Glutamatergic neuron (in vitro differentiated cells): ENCODE results near the gene SIRT4. TPM values are rescaled to one million over a fixed set of nuclear protein-coding genes. Genes with fewer than 3 reads are reported as not detected.
"Not testable (repeated sequence)": the region's sequence is repeated elsewhere in the genome, so short reads cannot be mapped to it uniquely, and the experiment has no call there.

Experiments
- DNase-seq: peaks from one replicate; pipeline ENCODE4 v3.0.0; 2022
- H3K27ac Mint-ChIP-seq: one replicate; pipeline ENCODE4 v1.8.0; 2020; ENCODE audit warnings: mild to moderate bottlenecking, mixed read lengths, inconsistent platforms; ENCODE audit not compliant: unreplicated experiment
- H3K27me3 Mint-ChIP-seq: one replicate; pipeline ENCODE4 v1.8.0; 2020; ENCODE audit warnings: mild to moderate bottlenecking, moderate library complexity, mixed read lengths, inconsistent platforms; ENCODE audit not compliant: unreplicated experiment
- H3K36me3 Mint-ChIP-seq: one replicate; pipeline ENCODE4 v1.8.0; 2020; ENCODE audit warnings: mild to moderate bottlenecking, mixed read lengths, inconsistent platforms; ENCODE audit not compliant: unreplicated experiment
- H3K4me1 Mint-ChIP-seq: one replicate; pipeline ENCODE4 v1.8.0; 2020; ENCODE audit warnings: mild to moderate bottlenecking, low read depth, mixed read lengths, inconsistent platforms; ENCODE audit not compliant: unreplicated experiment
- H3K4me3 Mint-ChIP-seq: one replicate; pipeline ENCODE4 v1.8.0; 2020; ENCODE audit warnings: mild to moderate bottlenecking, mixed read lengths, inconsistent platforms; ENCODE audit not compliant: unreplicated experiment
- H3K9me3 Mint-ChIP-seq: one replicate; pipeline ENCODE4 v1.8.0; 2020; ENCODE audit warnings: mild to moderate bottlenecking, moderate library complexity, mixed read lengths, inconsistent platforms; ENCODE audit not compliant: unreplicated experiment
- CTCF ChIP-seq: fragments of 200-600 bp; sonication (generic); IDR thresholded peaks from one replicate; pipeline ENCODE4 v1.5.0; 2021; ENCODE audit not compliant: partially characterized antibody, unreplicated experiment
- long read RNA-seq: library from polyadenylated mRNA; unstranded; transcript quantifications from one replicate; pipeline ENCODE4 v2.0.0, GENCODE V29; 2020; ENCODE audit not compliant: unreplicated experiment
- total RNA-seq: library from RNA; stranded (reverse); fragmentation: NEBNext Ultra II Directional; extraction: Animal tissue kit (Norgen Biotek cat#: 25700); gene quantifications from one replicate; pipeline ENCODE4 v1.2.1, GENCODE V29; 2021; ENCODE audit not compliant: unreplicated experiment

SIRT4 gene
- 3.8 TPM for total RNA-seq
- long read RNA-seq, partial matches to known transcripts = 1 of 3 reads
- long read RNA-seq, other reads (novel, unspliced or antisense) = 0 of 3 reads

- TF ChIP-seq CTCF = peak; percentile 81
- Mint-ChIP-seq H3K4me3 (peak within 1 kb of the TSS; percentile 97), H3K4me1 (no peaks in the 10 kb centered on the region), H3K9me3 (peaks cover 1% of the 10 kb centered on the region), H3K36me3 (no peaks in the 10 kb centered on the region), H3K27me3 (peaks cover 3% of the 10 kb centered on the region), H3K27ac (peak within 1 kb of the TSS; percentile 89)
- DNase-seq = peak; percentile 87
These were observed at the start of gene SIRT4 for GRCh38 chr12:120301962-120302815. Gene SIRT4 (plus strand): TSS chr12:120302321. CDS start chr12:120303562, 1,241 bp downstream.

GRCh38 chr12:120253313-120253712 is 48.8 kb upstream of the SIRT4 start:
- H3K4me1 Mint-ChIP-seq, DNase-seq, H3K27ac Mint-ChIP-seq: not testable (repeated sequence)

GRCh38 chr12:120254809-120255208 is 47.3 kb upstream of the SIRT4 start:
- Mint-ChIP-seq H3K9me3 (peaks cover 3% of the 10 kb centered on the region), H3K4me1 (peaks cover 2% of the 10 kb centered on the region), H3K27ac (no peak overlapping the region), H3K4me3 (peak overlapping the region; percentile 40), H3K27me3 (no peaks in the 10 kb centered on the region), H3K36me3 (peaks cover 7% of the 10 kb centered on the region)
- DNase-seq = no peak
- no peak for TF ChIP-seq CTCF

More at GRCh38 chr12:120253313-120253712, 48.8 kb upstream of the SIRT4 start:
- H3K4me3 Mint-ChIP-seq, H3K36me3 Mint-ChIP-seq, H3K27me3 Mint-ChIP-seq, H3K9me3 Mint-ChIP-seq: not testable (repeated sequence)

GRCh38 chr12:120257041-120257821 is 44.9 kb upstream of the SIRT4 start:
- no peak for TF ChIP-seq CTCF
- peaks cover 2% of the 10 kb centered on the region for H3K4me1 Mint-ChIP-seq
- peaks cover 4% of the 10 kb centered on the region for H3K27me3 Mint-ChIP-seq
- no peak for DNase-seq
- H3K27ac Mint-ChIP-seq = no peak overlapping the region
- no peak overlapping the region for H3K4me3 Mint-ChIP-seq
- H3K36me3 Mint-ChIP-seq = peaks cover 3% of the 10 kb centered on the region
- H3K9me3 Mint-ChIP-seq = peaks cover 3% of the 10 kb centered on the region

- no peak for DNase-seq
- Mint-ChIP-seq H3K36me3 (no peaks in the 10 kb centered on the region), H3K9me3 (peaks cover 3% of the 10 kb centered on the region), H3K4me1 (peaks cover 10% of the 10 kb centered on the region), H3K4me3 (no peak overlapping the region), H3K27ac (no peak overlapping the region), H3K27me3 (peaks cover 7% of the 10 kb centered on the region)
- TF ChIP-seq CTCF = no peak
These were observed 43.7 kb upstream of the SIRT4 start for GRCh38 chr12:120258323-120258896.
